Liver (tissue), 9 donors: Measurements from ENCODE around the gene RARS2. TPM values are rescaled to one million over a fixed set of nuclear protein-coding genes. Genes with fewer than 3 reads are reported as not detected.

Experiments
- DNase-seq: peaks from one replicate; pipeline ENCODE4 v3.0.0-alpha.2; 2017; ENCODE audit warnings: low spot score
- H3K27ac ChIP-seq, 2 donors: one replicate each; pipeline ENCODE4 v1.7.0; 2013; ENCODE audit warnings: inconsistent platforms in 2 of 2, low read length in 2 of 2, control low read depth in 1 of 2, low read depth in 1 of 2, mild to moderate bottlenecking in 1 of 2
- H3K27me3 ChIP-seq, 4 donors: one replicate each; pipeline versions ENCODE4 v1.6.1 to v1.7.0; 2013; ENCODE audit warnings: low read length in 3 of 4, inconsistent platforms in 1 of 4, mild to moderate bottlenecking in 1 of 4, moderate library complexity in 1 of 4; ENCODE audit not compliant: control insufficient read depth in 4 of 4, insufficient read depth in 4 of 4
- H3K36me3 ChIP-seq, 4 donors: one replicate each; pipeline versions ENCODE4 v1.6.1 to v1.7.0; 2013; ENCODE audit warnings: low read length in 3 of 4, mild to moderate bottlenecking in 3 of 4, low read depth in 1 of 4, moderate library complexity in 1 of 4; ENCODE audit not compliant: control insufficient read depth in 4 of 4, insufficient read depth in 3 of 4
- H3K4me1 ChIP-seq, 4 donors: one replicate each; pipeline versions ENCODE4 v1.6.1 to v1.7.0; 2013; ENCODE audit warnings: low read length in 3 of 4, mild to moderate bottlenecking in 3 of 4, moderate library complexity in 1 of 4; ENCODE audit not compliant: control insufficient read depth in 4 of 4, insufficient read depth in 4 of 4
- H3K4me3 ChIP-seq, 3 donors: one replicate each; pipeline versions ENCODE4 v1.6.1 to v1.7.0; 2013; ENCODE audit warnings: low read length in 3 of 3, control low read depth in 1 of 3, low read depth in 1 of 3, mild to moderate bottlenecking in 1 of 3
- H3K9ac ChIP-seq, 2 donors: one replicate each; pipeline ENCODE4 v1.7.0; 2013; ENCODE audit warnings: low read length in 2 of 2, mild to moderate bottlenecking in 2 of 2, moderate library complexity in 2 of 2, control low read depth in 1 of 2, low read depth in 1 of 2
- H3K9me3 ChIP-seq, 4 donors: one replicate each; pipeline versions ENCODE4 v1.6.1 to v1.7.0; 2013; ENCODE audit warnings: low read length in 3 of 4; ENCODE audit not compliant: control insufficient read depth in 4 of 4
- ATF3 ChIP-seq: IDR thresholded peaks from 2 replicates; pipeline ENCODE4 v1.6.1; 2016; ENCODE audit warnings: antibody characterized with exemption
- CTCF ChIP-seq: fragments of 150-350 bp; IDR thresholded peaks from 2 replicates; pipeline ENCODE4 v1.5.1; 2017; ENCODE audit warnings: improper control_type of control experiment, low read depth, low read length; ENCODE audit not compliant: missing input control
- EGR1 ChIP-seq, 2 donors: IDR thresholded peaks; 2 replicates each; pipeline ENCODE4 v1.6.1; 2016 to 2018; ENCODE audit warnings: antibody characterized with exemption in 2 of 2, low read depth in 2 of 2
- FOXA1 ChIP-seq: IDR thresholded peaks from 2 replicates; pipeline ENCODE4 v1.6.1; 2016; ENCODE audit warnings: antibody characterized with exemption
- FOXA2 ChIP-seq: IDR thresholded peaks from 2 replicates; pipeline ENCODE4 v1.6.1; 2016; ENCODE audit warnings: antibody characterized with exemption
- GABPA ChIP-seq, 2 donors: IDR thresholded peaks in 1 of 2; conservative IDR thresholded peaks in 1 of 2; 2 replicates each; pipeline ENCODE4 v1.6.1; 2016; ENCODE audit warnings: antibody characterized with exemption in 2 of 2, mild to moderate bottlenecking in 1 of 2, moderate library complexity in 1 of 2
- HNF4A ChIP-seq, 2 donors: conservative IDR thresholded peaks; 2 replicates each; pipeline ENCODE4 v1.6.1; 2016; ENCODE audit warnings: antibody characterized with exemption in 2 of 2, mild to moderate bottlenecking in 2 of 2
- HNF4G ChIP-seq: IDR thresholded peaks from 2 replicates; pipeline ENCODE4 v1.6.1; 2016; ENCODE audit warnings: antibody characterized with exemption
- JUND ChIP-seq, 2 donors: IDR thresholded peaks; 2 replicates each; pipeline ENCODE4 v1.6.1; 2016; ENCODE audit warnings: antibody characterized with exemption in 2 of 2
- MAX ChIP-seq: IDR thresholded peaks from 2 replicates; pipeline ENCODE4 v1.6.1; 2016; ENCODE audit warnings: antibody characterized with exemption
- NR2F2 ChIP-seq: IDR thresholded peaks from 2 replicates; pipeline ENCODE4 v1.6.1; 2016; ENCODE audit warnings: antibody characterized with exemption
- RAD21 ChIP-seq, 2 donors: IDR thresholded peaks; 2 replicates each; pipeline ENCODE4 v1.6.1; 2016; ENCODE audit warnings: antibody characterized with exemption in 2 of 2, mild to moderate bottlenecking in 2 of 2
- REST ChIP-seq: IDR thresholded peaks from 2 replicates; pipeline ENCODE4 v1.6.1; 2016; ENCODE audit warnings: antibody characterized with exemption, mild to moderate bottlenecking
- RXRA ChIP-seq, 2 donors: IDR thresholded peaks; 2 replicates each; pipeline ENCODE4 v1.6.1; 2017 to 2018; ENCODE audit warnings: antibody characterized with exemption in 2 of 2, mild to moderate bottlenecking in 1 of 2
- SP1 ChIP-seq: IDR thresholded peaks from 2 replicates; pipeline ENCODE4 v1.6.1; 2018; ENCODE audit warnings: antibody characterized with exemption, mild to moderate bottlenecking
- TAF1 ChIP-seq: conservative IDR thresholded peaks from 2 replicates; pipeline ENCODE4 v1.6.1; 2016; ENCODE audit warnings: antibody characterized with exemption, mild to moderate bottlenecking
- YY1 ChIP-seq: IDR thresholded peaks from 2 replicates; pipeline ENCODE4 v1.6.1; 2016; ENCODE audit warnings: antibody characterized with exemption, mild to moderate bottlenecking
- ZBTB33 ChIP-seq: IDR thresholded peaks from 2 replicates; pipeline ENCODE4 v1.6.1; 2016; ENCODE audit warnings: antibody characterized with exemption
- WGBS: extraction: QIAGEN DNeasy Blood & Tissue Kit; methylation state at CpG from one replicate; pipeline ENCODE4 v1.1.7; 2013; 5-methylcytosine and 5-hydroxymethylcytosine counted together
- polyA plus RNA-seq, 2 donors: library from polyadenylated mRNA; stranded (reverse) in 1 of 2; unstranded in 1 of 2; fragments of 200-250 nt in 1 of 2; fragments of >200 nt in 1 of 2; fragmentation: Nextera tagmentation in 1 of 2; extraction: Ambion mirVana in 1 of 2; gene quantifications; one replicate each; pipeline versions ENCODE4 v1.2.1 to v1.2.3, GENCODE V29; 2013 to 2015
- total RNA-seq, 2 donors: library from RNA; depleted of rRNA; stranded (reverse); fragments of >200 nt; gene quantifications; one replicate each; pipeline ENCODE4 v1.2.3, GENCODE V29; 2014
- donor health status: healthy.
- donor health status: healthy.
- donor health status: healthy.
- donor health status: healthy.
- donor health status: healthy.

Gene RARS2
- total and polyA plus RNA-seq, 4 donors = 10.9 to 19.2 (median 16.4) TPM

GRCh38 chr6:87504441-87504840 lies 85.3 kb downstream of the RARS2 start:
- Histone ChIP-seq H3K27ac (no peak overlapping the region), H3K9me3 (no peaks in the 10 kb centered on the region), H3K4me3 (no peak overlapping the region), H3K9ac (no peak overlapping the region), H3K27me3 (no peaks in the 10 kb centered on the region), H3K4me1 (peaks cover 0 to 3% (median 0%) of the 10 kb centered on the region in 4 donors), H3K36me3 (peaks cover 0 to 32% (median 15%) of the 10 kb centered on the region in 4 donors)
- no peak for DNase-seq
- WGBS = 76% methylated on average over 1 of the region's 1 CpG
- TF ChIP-seq HNF4G (no peak), CTCF (no peak)

GRCh38 chr6:87501809-87502572 lies 87.8 kb downstream of the RARS2 start:
- H3K36me3 ChIP-seq = peaks cover 0 to 22% (median 9%) of the 10 kb centered on the region in 4 donors
- no peak overlapping the region for H3K27ac ChIP-seq
- no peak overlapping the region for H3K4me3 ChIP-seq
- 91% methylated on average over 6 of the region's 6 CpGs for WGBS
- H3K9ac ChIP-seq = no peak overlapping the region
- peaks cover 0 to 3% (median 0%) of the 10 kb centered on the region in 4 donors for H3K4me1 ChIP-seq
- DNase-seq = no peak
- H3K9me3 ChIP-seq = no peaks in the 10 kb centered on the region
- no peak for TF ChIP-seq FOXA1
- no peak for TF ChIP-seq HNF4A (conservative IDR thresholded peaks at IDR 0.05)
- no peak for TF ChIP-seq HNF4G
- no peak for TF ChIP-seq FOXA2
- no peak for TF ChIP-seq ATF3
- TF ChIP-seq REST = no peak
- TF ChIP-seq MAX = no peak
- no peak for TF ChIP-seq TAF1
- TF ChIP-seq SP1 = no peak
- TF ChIP-seq RXRA (IDR thresholded peaks at IDR 0.05) = no peak
- no peak for TF ChIP-seq EGR1 (IDR thresholded peaks at IDR 0.05; ENCODE audit: low read depth in 2 of 2)
- no peak for TF ChIP-seq GABPA (IDR thresholded peaks at IDR 0.05 in 1 of 2, conservative IDR thresholded peaks at IDR 0.05 in 1 of 2)
- TF ChIP-seq JUND (IDR thresholded peaks at IDR 0.05) = no peak
- no peak for TF ChIP-seq CTCF
- TF ChIP-seq NR2F2 = no peak
- no peak for TF ChIP-seq RAD21 (IDR thresholded peaks at IDR 0.05)
- no peak for TF ChIP-seq ZBTB33
- TF ChIP-seq YY1 = no peak
- no peaks in the 10 kb centered on the region for H3K27me3 ChIP-seq
